HG03064 (cell line): ENCODE measurements around the gene ST3GAL4.
"Not testable (repeated sequence)": the region's sequence is repeated elsewhere in the genome, so short reads cannot be mapped to it uniquely, and the experiment has no call there.

Source experiments
- ATAC-seq: cut with Tn5 transposase; IDR thresholded peaks from one replicate; pipeline ENCODE4 v1.9.1; 2021; ENCODE audit warnings: low read depth; ENCODE audit not compliant: unreplicated experiment

The ST3GAL4 gene

GRCh38 chr11:126345283-126345682, 10.2 kb upstream of the ST3GAL4 start:
- ATAC-seq: no peak

GRCh38 chr11:126345759-126346585, 9.5 kb upstream of the ST3GAL4 start:
- no peak for ATAC-seq

- no peak for ATAC-seq
These were observed 8.9 kb upstream of the ST3GAL4 start for GRCh38 chr11:126346586-126346940.

GRCh38 chr11:126346946-126347345, 8.5 kb upstream of the ST3GAL4 start:
- not testable (repeated sequence) for ATAC-seq

GRCh38 chr11:126347751-126348668, 7.5 kb upstream of the ST3GAL4 start:
- no peak for ATAC-seq

GRCh38 chr11:126348806-126349582, 6.5 kb upstream of the ST3GAL4 start:
- no peak for ATAC-seq

- ATAC-seq: no peak
These were observed 4.7 kb upstream of the ST3GAL4 start for GRCh38 chr11:126350836-126351235.

- ATAC-seq: no peak
These were observed 3.3 kb upstream of the ST3GAL4 start for GRCh38 chr11:126352163-126352562.

GRCh38 chr11:126352934-126353801, 2.3 kb upstream of the ST3GAL4 start:
- ATAC-seq: no peak

- peak; percentile 41 for ATAC-seq
These were observed 709 bp upstream of the ST3GAL4 start for GRCh38 chr11:126354631-126355323.

- ATAC-seq: peak; percentile 19
These were observed 726 bp downstream of the ST3GAL4 start for GRCh38 chr11:126355926-126356897.

GRCh38 chr11:126357055-126357962, 1.8 kb downstream of the ST3GAL4 start:
- ATAC-seq: no peak

- no peak for ATAC-seq
These were observed 2.7 kb downstream of the ST3GAL4 start for GRCh38 chr11:126357969-126358762.

GRCh38 chr11:126358763-126359160, 3.3 kb downstream of the ST3GAL4 start:
- ATAC-seq: no peak

- ATAC-seq: no peak
These were observed 4.1 kb downstream of the ST3GAL4 start for GRCh38 chr11:126359431-126360048.

- ATAC-seq: no peak
These were observed 4.6 kb downstream of the ST3GAL4 start for GRCh38 chr11:126360049-126360446.
